ENCODE data around the gene HOXB9. TPM values are rescaled to one million over a fixed set of nuclear protein-coding genes. Genes with fewer than 3 reads are reported as not detected.

HOXB9 gene
- total RNA-seq, 4 donors from 2014 or later: 0.17 to 0.38 TPM; not detected in 2

DNA sequence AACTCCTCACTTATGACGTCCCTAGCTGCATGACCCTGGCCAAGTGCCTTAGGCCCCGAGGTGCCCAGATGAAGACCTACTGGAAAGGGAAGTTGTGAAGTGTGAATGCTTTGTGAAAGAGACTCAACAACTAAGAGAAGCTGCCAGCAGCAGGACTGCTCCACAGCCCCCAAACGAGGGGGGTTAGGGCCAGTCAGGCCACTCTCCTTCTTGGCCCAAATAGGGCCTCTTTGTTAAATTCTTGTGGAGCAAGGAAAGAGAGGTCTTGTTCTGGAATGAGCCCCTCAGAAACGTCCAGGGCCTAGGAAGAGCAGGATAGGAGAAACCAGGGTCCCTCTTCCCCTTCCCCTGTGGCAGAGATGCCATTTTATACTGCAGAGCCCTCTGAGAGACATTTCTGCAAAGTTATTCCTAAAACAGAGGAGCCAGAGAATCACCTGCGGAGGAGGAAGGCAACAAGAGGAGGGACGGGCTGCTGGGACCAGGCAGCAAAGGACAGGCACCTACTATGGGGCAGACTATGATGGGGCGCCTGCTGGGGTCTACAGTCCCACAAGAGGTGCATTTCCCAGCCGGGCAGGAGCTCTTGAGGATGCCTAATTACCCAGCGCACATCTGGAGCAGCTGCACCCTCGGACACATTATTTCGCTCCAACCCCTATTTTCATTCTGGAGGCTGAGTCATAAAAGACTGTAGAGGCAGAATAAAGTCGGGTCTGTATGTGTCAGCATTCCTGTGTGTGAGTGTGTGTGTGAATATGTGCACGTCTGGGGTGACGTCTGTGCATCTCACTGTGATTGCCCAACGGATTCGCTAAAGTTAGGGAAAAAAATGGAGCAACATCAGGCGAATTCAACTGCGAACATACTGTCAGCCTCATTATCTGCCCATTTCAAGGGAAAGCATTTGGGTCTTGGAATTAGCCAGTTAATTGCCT lies 11.4 kb upstream of the HOXB9 start:
- TF ChIP-seq, protein P1, sequence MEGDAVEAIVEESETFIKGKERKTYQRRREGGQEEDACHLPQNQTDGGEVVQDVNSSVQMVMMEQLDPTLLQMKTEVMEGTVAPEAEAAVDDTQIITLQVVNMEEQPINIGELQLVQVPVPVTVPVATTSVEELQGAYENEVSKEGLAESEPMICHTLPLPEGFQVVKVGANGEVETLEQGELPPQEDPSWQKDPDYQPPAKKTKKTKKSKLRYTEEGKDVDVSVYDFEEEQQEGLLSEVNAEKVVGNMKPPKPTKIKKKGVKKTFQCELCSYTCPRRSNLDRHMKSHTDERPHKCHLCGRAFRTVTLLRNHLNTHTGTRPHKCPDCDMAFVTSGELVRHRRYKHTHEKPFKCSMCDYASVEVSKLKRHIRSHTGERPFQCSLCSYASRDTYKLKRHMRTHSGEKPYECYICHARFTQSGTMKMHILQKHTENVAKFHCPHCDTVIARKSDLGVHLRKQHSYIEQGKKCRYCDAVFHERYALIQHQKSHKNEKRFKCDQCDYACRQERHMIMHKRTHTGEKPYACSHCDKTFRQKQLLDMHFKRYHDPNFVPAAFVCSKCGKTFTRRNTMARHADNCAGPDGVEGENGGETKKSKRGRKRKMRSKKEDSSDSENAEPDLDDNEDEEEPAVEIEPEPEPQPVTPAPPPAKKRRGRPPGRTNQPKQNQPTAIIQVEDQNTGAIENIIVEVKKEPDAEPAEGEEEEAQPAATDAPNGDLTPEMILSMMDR (IDR thresholded peaks at IDR 0.05; ENCODE audit: low read depth): no peak

DNA sequence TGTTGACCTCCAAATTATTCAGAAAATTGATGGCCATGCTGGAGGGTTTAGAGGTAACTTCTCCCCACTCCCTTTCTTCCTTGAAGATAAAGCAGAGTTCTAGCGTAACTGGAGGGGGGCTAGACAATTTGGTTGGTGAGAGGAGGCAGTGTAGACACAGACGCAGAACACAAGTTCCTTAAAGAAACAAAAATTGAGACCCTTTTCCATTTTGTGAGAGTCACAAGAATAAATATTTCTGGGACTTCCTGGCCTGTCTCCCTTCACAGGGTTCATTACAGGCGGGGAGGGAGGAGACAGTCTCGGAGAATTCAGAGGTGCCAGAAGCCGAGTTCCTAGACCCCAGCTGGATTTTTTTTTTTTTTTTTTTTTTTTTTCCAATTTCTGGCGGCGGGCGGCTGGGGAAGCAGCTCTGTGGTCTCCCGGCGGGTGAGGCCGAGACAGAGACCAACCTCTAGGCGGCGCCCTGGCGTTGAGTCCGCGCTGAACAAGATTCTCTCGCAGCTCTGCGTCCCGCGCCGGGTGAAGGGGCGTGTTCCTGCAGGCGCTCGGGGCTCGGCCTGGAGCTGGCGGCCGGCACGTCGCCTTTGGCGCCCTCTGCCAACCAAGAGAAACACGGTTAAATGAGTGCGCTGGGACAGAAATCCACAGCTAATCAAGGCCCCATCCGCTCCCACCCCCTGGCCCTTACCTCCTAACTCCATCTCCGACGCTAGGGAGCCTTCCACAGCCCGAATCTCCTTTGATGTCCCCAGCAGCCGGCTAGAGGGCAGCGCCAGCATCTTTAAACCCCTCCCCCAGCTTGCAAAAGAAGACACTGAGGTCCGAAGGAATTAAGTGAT lies 10.2 kb upstream of the HOXB9 start:
- TF ChIP-seq, protein P1 (IDR thresholded peaks at IDR 0.05; ENCODE audit: low read depth): no peak

DNA sequence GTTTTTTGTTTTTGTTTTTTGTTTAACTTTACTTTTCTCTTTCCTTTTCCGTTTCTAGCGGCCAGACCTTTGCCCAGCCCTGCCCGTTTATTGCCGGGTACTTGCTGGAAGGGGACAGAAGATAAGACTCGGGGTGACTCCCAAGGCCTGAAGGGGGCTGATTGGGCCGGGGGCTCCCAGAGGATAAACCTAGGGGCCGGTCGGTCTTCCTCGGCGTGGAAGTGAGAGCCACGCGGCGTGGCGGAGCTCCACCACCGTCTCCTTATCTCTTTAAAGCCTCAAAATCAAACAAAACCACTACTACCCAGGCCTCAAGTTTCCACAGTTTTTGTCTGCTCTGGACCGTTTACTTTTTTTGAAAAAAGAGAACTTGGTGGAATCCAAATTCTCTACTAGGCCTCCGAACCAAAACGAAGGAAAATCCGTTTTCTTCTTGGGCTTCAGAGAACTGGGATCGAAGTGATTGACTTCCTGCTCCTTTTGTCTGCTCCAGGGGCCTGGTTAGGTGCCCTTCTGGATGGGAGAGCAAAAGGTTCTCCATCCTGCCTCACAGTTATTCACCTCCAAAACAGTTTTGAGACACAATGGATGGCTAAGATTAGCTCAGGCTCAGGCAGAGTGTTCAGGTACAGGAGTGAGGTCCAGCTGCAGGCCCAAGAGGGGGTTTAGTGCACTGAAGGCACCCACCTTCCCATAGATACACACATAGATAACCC lies 8.5 kb upstream of the HOXB9 start:
- TF ChIP-seq, protein P1 (IDR thresholded peaks at IDR 0.05; ENCODE audit: low read depth): no peak

DNA sequence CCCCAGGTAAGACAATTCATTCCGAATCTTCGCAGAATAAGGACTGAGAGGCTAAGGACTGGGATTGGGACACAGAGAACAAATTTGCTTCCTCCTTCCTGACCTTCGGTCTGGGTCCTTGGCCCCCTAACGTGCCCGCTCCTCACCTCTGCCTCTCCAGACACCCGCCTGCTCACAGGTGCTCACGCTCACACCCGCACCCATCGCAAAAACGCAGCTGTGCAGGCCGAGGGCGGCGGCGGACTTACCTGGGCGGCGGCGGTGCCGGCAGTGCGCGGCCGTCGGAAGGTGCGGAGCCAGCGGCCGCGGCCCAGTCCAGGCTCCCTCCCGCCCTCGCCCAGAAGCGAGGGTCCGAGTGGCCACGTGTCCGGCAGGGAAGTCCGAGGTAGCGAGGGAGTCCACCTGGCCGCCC lies 7.1 kb upstream of the HOXB9 start:
- TF ChIP-seq, protein P1 (IDR thresholded peaks at IDR 0.05; ENCODE audit: low read depth): no peak

DNA sequence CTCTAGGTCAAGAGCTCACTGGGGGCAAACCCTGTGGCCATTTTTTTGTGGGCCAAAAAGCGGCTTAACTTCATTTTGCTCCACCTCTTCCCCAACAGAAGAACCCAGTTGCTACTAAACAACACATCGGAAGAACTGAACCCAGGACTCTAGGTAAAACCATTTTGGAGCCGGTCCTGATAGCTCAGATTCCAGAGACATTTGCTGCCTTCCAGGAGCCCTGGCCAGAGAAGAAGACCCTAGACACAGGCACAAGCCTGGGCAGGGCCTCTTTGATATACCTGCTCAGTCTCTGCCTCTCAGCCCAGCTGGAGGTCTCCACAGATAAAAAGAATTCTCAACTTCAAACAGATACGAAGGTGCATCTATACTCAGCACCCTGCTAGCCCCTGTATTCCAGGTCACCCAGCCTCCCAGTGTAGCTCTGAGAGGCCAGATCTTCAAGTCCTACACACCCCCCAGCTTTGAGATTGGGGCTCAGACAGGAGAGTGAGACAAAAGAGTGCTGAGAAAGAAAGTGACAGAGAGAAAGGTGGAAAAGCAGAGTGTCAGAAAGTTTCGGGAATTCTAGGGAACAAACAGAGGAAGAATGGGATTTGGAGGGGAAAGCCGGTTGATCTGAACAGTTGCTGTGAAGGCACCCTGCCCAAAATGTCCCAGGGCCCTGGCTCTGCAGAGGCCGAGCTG lies 6.6 kb upstream of the HOXB9 start:
- TF ChIP-seq, protein P1 (IDR thresholded peaks at IDR 0.05; ENCODE audit: low read depth): no peak

DNA sequence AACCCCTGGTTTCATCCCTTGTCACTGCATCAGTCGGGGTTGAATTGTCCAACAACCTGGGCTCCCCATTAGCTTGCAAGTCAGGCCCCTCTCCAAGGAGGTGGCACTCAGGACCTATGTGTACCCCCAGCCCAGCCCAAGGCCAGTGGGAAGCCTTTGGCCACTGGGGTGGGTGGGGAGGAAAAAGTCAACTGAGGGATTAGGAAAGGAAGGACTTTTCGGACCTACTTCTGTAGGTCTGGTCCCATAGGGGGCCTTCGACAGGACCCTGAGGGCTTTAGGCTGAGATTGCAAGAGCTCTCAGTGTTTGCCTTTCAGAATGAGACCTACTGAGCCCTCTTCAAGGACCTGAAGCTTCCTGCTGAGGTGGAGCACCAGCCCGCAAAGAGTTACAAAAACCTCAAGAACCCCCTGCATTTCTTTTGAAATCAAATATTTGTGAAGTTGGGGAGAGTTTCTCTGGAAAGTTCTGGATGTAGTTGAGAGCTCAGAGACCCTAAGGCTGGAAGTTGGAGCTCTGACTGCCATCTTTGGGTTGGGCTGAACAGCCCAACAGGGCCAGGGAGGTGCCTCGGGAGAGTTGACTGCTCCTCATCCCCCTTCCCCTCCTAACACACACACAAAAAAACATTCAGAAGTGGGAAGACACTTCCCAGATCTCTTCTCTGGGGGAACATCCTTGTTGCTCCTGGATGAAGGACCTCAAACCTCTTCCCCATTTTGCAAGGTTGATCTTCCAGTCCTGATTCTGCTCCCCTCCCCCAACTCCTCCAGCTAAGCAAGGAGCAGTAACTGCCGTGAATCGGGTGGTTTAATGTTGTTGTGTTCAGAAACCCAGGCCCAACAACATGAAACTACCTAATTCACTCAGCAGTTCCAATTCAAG lies 5.8 kb upstream of the HOXB9 start:
- TF ChIP-seq, protein P1 (IDR thresholded peaks at IDR 0.05; ENCODE audit: low read depth): no peak

Measured in subcutaneous adipose tissue (tissue), 4 donors.